NCI-H2227 (cell line): ENCODE data around the gene CEP112.

Source experiments
- DNase-seq: peaks from one replicate; lab custom pipeline; 2025; ENCODE audit not compliant: unreplicated experiment; lab: John Stamatoyannopoulos, UW

CEP112 gene

DNA sequence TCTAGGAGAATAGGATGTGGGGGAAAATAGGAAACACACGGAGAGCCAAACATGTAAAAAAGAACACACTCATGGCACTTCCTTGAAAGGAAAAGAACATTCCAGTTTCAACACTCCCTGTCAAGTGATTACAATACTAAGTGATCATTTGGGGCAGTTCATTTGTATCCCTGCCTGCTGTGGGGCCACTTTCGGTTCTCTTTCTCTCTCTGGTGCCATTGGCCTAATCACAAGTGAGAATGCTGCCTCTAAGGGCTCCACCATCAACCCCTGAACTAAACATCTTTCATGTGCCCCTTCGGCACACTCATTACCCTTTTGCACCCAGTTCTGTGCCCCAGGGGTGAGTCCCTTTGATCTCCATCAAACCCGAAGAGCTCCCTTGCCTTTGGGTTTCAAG, 197.3 kb downstream of the CEP112 start:
- no peak for DNase-seq

GRCh38 chr17:65994114-65994513, 197.8 kb downstream of the CEP112 start:
- no peak for DNase-seq

- DNase-seq, result no peak
These were observed 201.3 kb downstream of the CEP112 start for GRCh38 chr17:65990593-65990992.

DNA sequence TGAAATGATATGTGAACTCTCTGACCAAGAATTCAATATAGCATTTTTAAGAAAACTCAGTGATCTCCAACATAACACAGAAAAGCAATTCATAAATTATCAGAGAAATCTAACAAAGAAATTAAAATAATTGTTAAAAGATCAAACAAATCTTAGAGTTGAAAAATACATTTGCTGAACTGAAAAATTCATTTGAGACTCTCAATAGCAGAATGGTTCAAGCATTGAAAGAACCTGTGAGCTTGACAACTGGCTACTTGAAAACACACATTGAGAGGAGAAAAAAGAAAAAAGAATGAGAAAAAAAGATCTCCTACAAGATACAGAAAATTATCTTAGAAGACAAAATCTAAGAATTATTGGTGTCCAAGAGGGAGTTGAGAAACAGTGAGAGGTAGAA, 203.5 kb downstream of the CEP112 start:
- no peak for DNase-seq

DNA sequence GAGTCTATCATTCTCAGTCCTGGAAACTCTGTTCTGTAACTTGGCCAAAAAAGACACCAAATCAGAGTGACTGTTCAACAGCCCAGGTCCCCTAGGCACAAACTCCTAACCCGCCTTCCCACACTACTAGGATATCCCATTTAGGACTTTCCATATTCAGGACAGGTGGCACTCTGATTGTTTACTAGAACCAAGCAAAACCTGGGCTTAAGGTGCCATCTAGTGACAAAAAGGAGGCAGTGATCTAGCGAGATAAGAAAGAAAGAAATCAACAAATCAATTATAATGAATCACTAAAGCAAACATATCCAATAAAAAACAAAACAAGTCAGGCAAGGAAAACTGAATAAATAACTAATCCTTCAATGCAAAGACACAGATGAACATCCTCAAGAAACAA, 203.9 kb downstream of the CEP112 start:
- no peak for DNase-seq

DNA sequence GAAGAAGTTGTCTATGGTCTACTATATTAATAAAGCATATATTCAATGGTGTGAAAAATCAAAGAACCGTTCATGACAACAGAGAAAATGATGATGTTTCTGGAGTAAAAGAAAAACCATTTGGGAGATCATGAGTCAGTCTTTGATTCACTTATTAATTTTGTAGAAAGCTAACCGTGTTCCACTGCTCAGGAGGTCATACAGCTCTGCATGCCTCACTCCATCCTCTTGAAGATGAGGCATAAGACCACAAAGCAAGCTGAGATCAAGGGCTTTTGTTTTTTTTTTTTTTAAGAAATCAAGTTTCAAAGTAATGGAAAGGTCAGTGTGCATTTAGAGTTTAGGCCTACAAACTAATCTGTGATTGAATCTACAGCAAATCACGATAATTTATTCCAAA, 206.4 kb downstream of the CEP112 start:
- no peak for DNase-seq

- no peak for DNase-seq
These were observed 207.6 kb downstream of the CEP112 start for GRCh38 chr17:65984299-65984698.

- no peak for DNase-seq
These were observed 213.1 kb downstream of the CEP112 start for GRCh38 chr17:65978871-65979270.

DNA sequence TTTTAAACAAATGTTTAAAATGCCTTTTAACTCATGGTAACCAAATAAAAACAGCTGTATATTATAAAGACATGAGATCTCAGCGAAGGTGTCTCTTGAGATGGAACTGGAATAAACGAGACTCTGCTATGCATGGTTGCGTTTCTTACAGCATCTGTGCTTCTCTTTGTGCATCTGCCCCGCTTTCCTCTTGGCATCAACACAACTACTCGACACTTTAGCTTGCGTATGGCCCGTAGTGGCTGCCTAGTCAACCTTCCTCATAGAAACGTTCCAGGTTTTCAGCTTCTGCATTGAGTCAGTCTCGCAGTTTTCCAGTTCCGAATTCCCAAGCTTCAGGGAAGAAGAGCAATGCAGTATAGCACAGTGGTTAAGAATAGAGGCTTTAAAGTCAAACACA, 214.9 kb downstream of the CEP112 start:
- no peak for DNase-seq

DNA sequence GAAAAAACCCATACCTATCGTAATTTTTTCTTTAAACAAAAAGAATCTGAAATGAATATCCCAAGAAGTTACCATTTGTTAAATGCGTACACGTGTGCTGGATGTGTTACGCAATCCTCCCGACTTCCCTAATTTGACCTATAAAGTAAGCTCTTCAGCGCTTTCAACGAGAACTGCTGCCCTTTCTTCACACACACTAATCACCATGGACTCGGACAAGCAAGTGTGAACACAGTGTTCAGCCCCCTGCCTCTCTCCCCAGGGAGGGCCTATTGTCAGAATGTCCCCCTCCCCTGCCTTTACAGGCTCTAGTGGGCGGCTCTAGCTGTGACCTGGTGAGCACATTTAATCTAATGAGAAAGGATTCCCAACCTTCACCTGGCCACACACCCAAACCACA, 216.1 kb downstream of the CEP112 start:
- DNase-seq, result no peak

DNA sequence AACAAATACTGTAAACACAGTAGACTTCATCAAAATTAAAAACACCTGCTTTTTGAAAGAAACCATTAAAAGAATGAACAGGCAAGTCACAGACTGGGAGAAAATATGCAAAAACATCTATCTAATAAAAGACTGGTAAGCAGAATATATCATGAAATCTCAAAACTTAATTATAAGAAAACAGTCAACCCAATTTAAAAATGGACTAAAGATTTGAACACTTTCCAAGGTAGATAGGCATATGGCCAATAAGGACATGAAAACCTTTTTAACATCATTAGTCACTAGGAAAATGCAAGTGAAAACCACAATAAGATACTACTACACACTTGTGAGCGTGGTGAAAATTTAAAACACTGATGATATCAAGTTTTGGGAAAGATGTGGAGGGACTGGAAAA, 218.7 kb downstream of the CEP112 start:
- DNase-seq, result no peak

GRCh38 chr17:65967372-65967771, 224.6 kb downstream of the CEP112 start:
- no peak for DNase-seq

- no peak for DNase-seq
These were observed 225.7 kb downstream of the CEP112 start for GRCh38 chr17:65966072-65966695.

- DNase-seq, result no peak
These were observed 228.8 kb downstream of the CEP112 start for GRCh38 chr17:65963179-65963578.

GRCh38 chr17:65959630-65960029, 232.3 kb downstream of the CEP112 start:
- DNase-seq, result no peak

DNA sequence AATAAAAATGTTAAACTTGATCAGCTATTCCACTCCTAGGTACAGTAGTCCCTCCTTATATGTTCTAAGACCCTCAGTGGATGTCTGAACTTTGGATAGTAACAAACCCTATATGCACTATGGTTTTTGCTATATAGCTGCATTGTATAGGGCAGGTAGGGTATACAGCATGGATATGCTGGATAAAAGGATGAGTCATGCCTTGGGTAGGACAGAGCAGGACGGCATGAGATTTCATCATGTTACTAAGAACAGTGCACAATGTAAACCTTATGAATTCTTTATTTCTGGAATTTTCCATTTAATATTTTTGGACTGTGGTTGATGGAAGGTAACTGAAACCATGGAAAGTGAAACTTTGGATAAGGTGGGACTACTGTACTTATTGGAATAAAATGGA, 235.1 kb downstream of the CEP112 start:
- DNase-seq, result no peak

DNA sequence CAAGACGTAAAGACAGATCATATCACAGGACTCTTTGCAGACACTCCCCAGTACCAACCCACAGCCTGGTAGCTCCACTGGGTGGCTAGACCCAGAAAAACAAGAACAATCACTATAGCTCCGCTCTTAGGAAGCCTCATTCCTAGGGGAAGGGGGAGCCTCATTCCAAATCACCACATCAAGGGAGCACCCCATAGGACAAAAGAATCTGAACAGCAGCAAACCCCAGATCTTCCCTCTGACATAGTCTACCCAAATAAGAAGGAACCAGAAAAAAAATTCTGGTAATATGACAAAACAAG, 237.8 kb downstream of the CEP112 start:
- no peak for DNase-seq

- no peak for DNase-seq
These were observed 238.4 kb downstream of the CEP112 start for GRCh38 chr17:65953316-65954147.

DNA sequence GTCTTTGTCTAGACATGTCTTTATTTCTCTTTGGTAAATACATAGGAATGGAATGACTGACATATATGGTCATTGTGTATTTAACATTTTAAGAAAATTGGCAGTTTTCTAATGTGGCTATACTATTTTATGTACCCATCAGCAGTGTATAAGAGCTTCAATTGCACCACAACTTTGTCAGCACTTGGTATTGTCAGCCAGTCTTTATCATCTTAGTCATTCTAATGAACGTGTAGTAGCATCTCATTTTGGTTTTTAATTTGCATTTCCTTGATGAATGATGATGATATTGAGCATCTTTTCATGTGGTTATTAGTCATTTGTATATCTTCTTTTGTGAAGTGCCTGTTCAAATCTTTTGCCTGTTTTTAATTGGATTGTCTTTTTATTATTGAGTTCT, 239.3 kb downstream of the CEP112 start:
- DNase-seq, result no peak

GRCh38 chr17:65952015-65952414, 239.9 kb downstream of the CEP112 start:
- no peak for DNase-seq

DNA sequence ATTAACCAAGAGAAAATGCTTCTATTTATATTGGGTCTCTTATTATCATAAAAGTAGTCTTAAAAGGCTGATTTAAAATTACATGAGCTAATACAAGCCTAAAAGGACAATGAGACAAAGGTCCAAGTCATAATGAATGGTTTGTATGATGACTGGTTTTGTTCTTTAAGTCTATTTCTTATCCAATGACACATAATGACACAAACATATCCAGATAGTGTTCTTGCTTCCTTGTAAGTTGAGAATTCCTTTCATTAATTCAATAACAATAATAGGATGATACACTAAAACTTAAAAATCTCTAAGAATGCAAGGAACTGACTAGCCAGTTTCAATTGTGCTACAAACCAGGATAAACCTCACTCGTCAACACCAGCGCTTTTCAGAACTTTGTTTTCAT, 244.1 kb downstream of the CEP112 start:
- DNase-seq, result no peak

- no peak for DNase-seq
These were observed 249.3 kb downstream of the CEP112 start for GRCh38 chr17:65942592-65942991.

DNA sequence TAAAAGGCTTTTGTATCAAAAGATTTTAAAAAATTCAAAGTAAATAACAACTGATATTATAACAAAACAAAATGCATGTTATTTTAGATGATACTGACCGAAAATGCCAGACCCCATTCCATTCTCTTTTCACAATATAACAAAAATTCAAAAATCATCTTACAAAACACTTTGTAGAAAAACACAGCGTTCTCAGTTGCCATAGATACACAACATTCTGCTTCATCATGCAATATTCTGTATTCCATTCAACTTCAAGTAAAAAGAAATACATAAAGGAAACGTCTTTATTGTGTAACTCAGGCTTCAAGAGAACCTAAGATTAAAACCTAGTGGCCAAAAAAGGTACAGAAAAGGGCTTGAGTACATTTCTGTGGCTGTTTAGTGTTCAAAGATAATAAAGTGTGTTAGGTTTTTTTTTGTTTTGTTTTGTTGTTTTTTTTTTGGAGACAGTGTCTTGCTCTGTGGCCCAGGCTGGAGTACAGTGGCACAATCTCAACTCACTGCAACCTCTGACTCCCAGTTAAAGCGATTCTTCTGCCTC, 250.5 kb downstream of the CEP112 start:
- no peak for DNase-seq
